Measurements from ENCODE around the gene INTS6. TPM values are rescaled to one million over a fixed set of nuclear protein-coding genes. Genes with fewer than 3 reads are reported as not detected.

Gene INTS6
- total RNA-seq, 1 experiment from 2014 or later = 26.6 TPM

- Histone ChIP-seq H3K4me3 (ENCODE audit: low read length) (no peak overlapping the region), H3K27ac (ENCODE audit: low read length) (no peak overlapping the region), H3K9ac (ENCODE audit: low read length) (no peak overlapping the region), H3K4me1 (ENCODE audit: insufficient read depth, low read length) (no peaks in the 10 kb centered on the region), H3K79me2 (ENCODE audit: low read length) (no peaks in the 10 kb centered on the region), H3K4me2 (ENCODE audit: low read length) (no peak overlapping the region), H3K9me2 (replicated peaks; ENCODE audit: low read length) (no peaks in the 10 kb centered on the region), H4K20me1 (ENCODE audit: low read length) (no peaks in the 10 kb centered on the region), H3K9me3 (ENCODE audit: low read length) (no peaks in the 10 kb centered on the region), H3F3A (ENCODE audit: low read length, unreplicated experiment) (no peaks in the 10 kb centered on the region), H2AFZ (ENCODE audit: low read length) (no peak overlapping the region), H3K36me3 (ENCODE audit: low read depth, low read length) (no peaks in the 10 kb centered on the region), H3K27me3 (ENCODE audit: low read length) (no peaks in the 10 kb centered on the region)
- ATAC-seq = no peak
- no peak for DNase-seq
- TF ChIP-seq, protein P1, sequence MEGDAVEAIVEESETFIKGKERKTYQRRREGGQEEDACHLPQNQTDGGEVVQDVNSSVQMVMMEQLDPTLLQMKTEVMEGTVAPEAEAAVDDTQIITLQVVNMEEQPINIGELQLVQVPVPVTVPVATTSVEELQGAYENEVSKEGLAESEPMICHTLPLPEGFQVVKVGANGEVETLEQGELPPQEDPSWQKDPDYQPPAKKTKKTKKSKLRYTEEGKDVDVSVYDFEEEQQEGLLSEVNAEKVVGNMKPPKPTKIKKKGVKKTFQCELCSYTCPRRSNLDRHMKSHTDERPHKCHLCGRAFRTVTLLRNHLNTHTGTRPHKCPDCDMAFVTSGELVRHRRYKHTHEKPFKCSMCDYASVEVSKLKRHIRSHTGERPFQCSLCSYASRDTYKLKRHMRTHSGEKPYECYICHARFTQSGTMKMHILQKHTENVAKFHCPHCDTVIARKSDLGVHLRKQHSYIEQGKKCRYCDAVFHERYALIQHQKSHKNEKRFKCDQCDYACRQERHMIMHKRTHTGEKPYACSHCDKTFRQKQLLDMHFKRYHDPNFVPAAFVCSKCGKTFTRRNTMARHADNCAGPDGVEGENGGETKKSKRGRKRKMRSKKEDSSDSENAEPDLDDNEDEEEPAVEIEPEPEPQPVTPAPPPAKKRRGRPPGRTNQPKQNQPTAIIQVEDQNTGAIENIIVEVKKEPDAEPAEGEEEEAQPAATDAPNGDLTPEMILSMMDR (conservative IDR thresholded peaks at IDR 0.05; ENCODE audit: low read depth, low read length) = no peak
- TF ChIP-seq EZH2phosphoT487 (IDR thresholded peaks at IDR 0.05; ENCODE audit: borderline replicate concordance, low read length) (no peak), EZH2 (IDR thresholded peaks at IDR 0.05; ENCODE audit: low read length, unreplicated experiment) (no peak)
- ChIA-PET POLR2A (ENCODE audit: unreplicated experiment) (no interaction called here), CTCF (no interaction called here)
- intact Hi-C loops (cut with micrococcal nuclease) = no loop called here
- no TSS peak for BruUV-seq (replicated peaks)
Observed at GRCh38 chr13:51346397-51346796, 106.4 kb downstream of the INTS6 start.

DNA sequence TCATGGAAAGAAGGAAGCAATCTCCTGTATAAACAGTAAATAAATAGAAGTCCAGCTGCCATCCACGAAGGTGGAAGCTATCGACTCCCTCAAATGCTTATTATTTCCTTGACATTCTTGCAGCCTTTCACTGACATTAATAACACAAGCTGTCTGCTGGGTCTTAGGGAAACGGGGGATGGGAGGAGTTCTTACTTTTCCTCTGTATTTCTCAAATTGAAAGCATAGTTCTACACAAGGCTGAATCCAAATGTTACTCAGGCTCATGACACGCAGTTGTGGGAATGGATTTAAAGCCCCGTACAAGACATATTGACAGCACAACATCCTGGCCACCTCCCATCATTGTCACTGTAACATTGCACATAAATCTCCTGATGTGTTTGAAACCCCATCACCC, 109.4 kb downstream of the INTS6 start:
- TF ChIP-seq EZH2phosphoT487 (IDR thresholded peaks at IDR 0.05; ENCODE audit: borderline replicate concordance, low read length) (no peak), EZH2 (IDR thresholded peaks at IDR 0.05; ENCODE audit: low read length, unreplicated experiment) (no peak)
- TF ChIP-seq, protein P1 (conservative IDR thresholded peaks at IDR 0.05; ENCODE audit: low read depth, low read length) = no peak
- no peaks in the 10 kb centered on the region for H3K27me3 ChIP-seq (ENCODE audit: low read length)
- ChIA-PET CTCF (no interaction called here), POLR2A (ENCODE audit: unreplicated experiment) (no interaction called here)
- H3K9me2 ChIP-seq (replicated peaks; ENCODE audit: low read length) = no peaks in the 10 kb centered on the region
- no peak overlapping the region for H2AFZ ChIP-seq (ENCODE audit: low read length)
- H4K20me1 ChIP-seq (ENCODE audit: low read length) = no peaks in the 10 kb centered on the region
- H3F3A ChIP-seq (ENCODE audit: low read length, unreplicated experiment) = no peaks in the 10 kb centered on the region
- no peak overlapping the region for H3K4me2 ChIP-seq (ENCODE audit: low read length)
- H3K9ac ChIP-seq (ENCODE audit: low read length) = no peak overlapping the region
- no peak overlapping the region for H3K4me3 ChIP-seq (ENCODE audit: low read length)
- H3K79me2 ChIP-seq (ENCODE audit: low read length) = no peaks in the 10 kb centered on the region
- intact Hi-C loops (cut with micrococcal nuclease) = no loop called here
- H3K27ac ChIP-seq (ENCODE audit: low read length) = no peak overlapping the region
- ATAC-seq (no peak), DNase-seq (no peak)
- no peaks in the 10 kb centered on the region for H3K36me3 ChIP-seq (ENCODE audit: low read depth, low read length)
- H3K4me1 ChIP-seq (ENCODE audit: insufficient read depth, low read length) = no peaks in the 10 kb centered on the region; the same call in 1 of the 2 replicates
- no peaks in the 10 kb centered on the region for H3K9me3 ChIP-seq (ENCODE audit: low read length)
- BruUV-seq (replicated peaks) = no TSS peak

DNA sequence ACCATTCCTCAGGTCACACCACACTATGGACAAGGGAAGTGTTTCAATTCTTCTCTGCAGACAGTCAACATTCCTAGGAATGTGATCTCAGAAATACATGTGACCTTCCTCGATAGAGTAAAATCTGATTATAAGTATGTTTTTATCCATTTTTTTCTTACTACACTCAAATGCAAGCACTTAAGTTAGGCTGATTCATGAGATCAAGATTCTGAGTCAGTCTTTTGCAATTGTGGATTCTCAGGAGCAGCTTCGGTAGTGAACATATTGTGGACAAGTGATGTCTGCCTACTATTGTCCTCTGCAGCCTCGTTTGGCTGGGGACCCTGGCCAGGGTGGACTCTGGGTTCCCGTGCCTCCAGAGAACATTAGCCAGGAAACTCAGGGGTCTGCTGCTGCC, 110.1 kb downstream of the INTS6 start:
- CTCF ChIA-PET = interaction anchor here (0.6 kb wide), 1 partner anchor 56 kb away, joined by 5 read pairs; no protein-coding TSS in a partner anchor
- Histone ChIP-seq H3K36me3 (ENCODE audit: low read depth, low read length) (no peaks in the 10 kb centered on the region), H3K9me3 (ENCODE audit: low read length) (no peaks in the 10 kb centered on the region), H3K27me3 (ENCODE audit: low read length) (no peaks in the 10 kb centered on the region), H3K79me2 (ENCODE audit: low read length) (no peaks in the 10 kb centered on the region), H3F3A (ENCODE audit: low read length, unreplicated experiment) (no peaks in the 10 kb centered on the region), H3K9ac (ENCODE audit: low read length) (no peak overlapping the region), H4K20me1 (ENCODE audit: low read length) (no peaks in the 10 kb centered on the region), H3K4me1 (ENCODE audit: insufficient read depth, low read length) (no peaks in the 10 kb centered on the region; the same call in 1 of the 2 replicates), H3K9me2 (replicated peaks; ENCODE audit: low read length) (no peaks in the 10 kb centered on the region), H3K4me3 (ENCODE audit: low read length) (no peak overlapping the region), H2AFZ (ENCODE audit: low read length) (no peak overlapping the region), H3K27ac (ENCODE audit: low read length) (no peak overlapping the region), H3K4me2 (ENCODE audit: low read length) (no peak overlapping the region)
- DNase-seq (no peak), ATAC-seq (no peak)
- intact Hi-C loops (cut with micrococcal nuclease) = no loop called here
- BruUV-seq (replicated peaks) = no TSS peak
- POLR2A ChIA-PET (ENCODE audit: unreplicated experiment) = no interaction called here
- TF ChIP-seq EZH2phosphoT487 (IDR thresholded peaks at IDR 0.05; ENCODE audit: borderline replicate concordance, low read length) (no peak), EZH2 (IDR thresholded peaks at IDR 0.05; ENCODE audit: low read length, unreplicated experiment) (no peak)
- TF ChIP-seq, protein P1 (conservative IDR thresholded peaks at IDR 0.05; ENCODE audit: low read depth, low read length) = no peak

All from PC-3 (cell line).